Naive B cell (primary cell): ENCODE measurements around the gene MB. TPM values are rescaled to one million over a fixed set of nuclear protein-coding genes. Genes with fewer than 3 reads are reported as not detected.
"Not testable (repeated sequence)": the region's sequence is repeated elsewhere in the genome, so short reads cannot be mapped to it uniquely, and the experiment has no call there.

Source experiments
- ATAC-seq, 2 donors: fragments of 150-1000 bp; cut with Tn5 transposase; 2 replicates each; pipeline ENCODE4 v1.10.0; 2021; ENCODE audit warnings: low read depth in 2 of 2, mild to moderate bottlenecking in 2 of 2, moderate library complexity in 2 of 2
- DNase-seq: peaks from one replicate; pipeline ENCODE4 v3.0.0; 2022
- H3K27ac Mint-ChIP-seq, 6 donors: one replicate each; pipeline ENCODE4 v1.8.0; 2020 to 2022; ENCODE audit warnings: mild to moderate bottlenecking in 6 of 6, mixed read lengths in 6 of 6, moderate library complexity in 5 of 6, inconsistent platforms in 2 of 6
- H3K27me3 Mint-ChIP-seq, 3 donors: one replicate each; pipeline ENCODE4 v1.8.0; 2021 to 2022; ENCODE audit warnings: mixed read lengths in 3 of 3, mild to moderate bottlenecking in 1 of 3
- H3K36me3 Mint-ChIP-seq, 2 donors: one replicate each; pipeline ENCODE4 v1.8.0; 2020 to 2022; ENCODE audit warnings: mixed read lengths in 2 of 2, inconsistent platforms in 1 of 2, mild to moderate bottlenecking in 1 of 2
- H3K4me1 Mint-ChIP-seq, 3 donors: one replicate each; pipeline ENCODE4 v1.8.0; 2020 to 2022; ENCODE audit warnings: mixed read lengths in 3 of 3, inconsistent platforms in 1 of 3, mild to moderate bottlenecking in 1 of 3, moderate library complexity in 1 of 3
- H3K4me3 Mint-ChIP-seq, 8 donors: one replicate each; pipeline ENCODE4 v1.8.0; 2020 to 2022; ENCODE audit warnings: mild to moderate bottlenecking in 8 of 8, mixed read lengths in 8 of 8, moderate library complexity in 8 of 8, inconsistent platforms in 2 of 8
- H3K9me3 Mint-ChIP-seq, 7 donors: one replicate each; pipeline ENCODE4 v1.8.0; 2020 to 2022; ENCODE audit warnings: mixed read lengths in 7 of 7, mild to moderate bottlenecking in 5 of 7, inconsistent platforms in 2 of 7, moderate library complexity in 1 of 7
- polyA plus RNA-seq, 6 donors: library from polyadenylated mRNA; unstranded; fragments of 300-500 nt; fragmentation: Illumina TruSeq; gene quantifications; one replicate each; pipeline ENCODE4 v1.2.3, GENCODE V29; 2021; ENCODE audit warnings: low read depth in 6 of 6

MB gene
- not detected for polyA plus RNA-seq

GRCh38 chr22:35617137-35617755 lies at the start of gene MB:
Gene MB, minus strand, starts transcription at chr22:35617329. Its CDS starts 72 bp downstream, at chr22:35617257.
- no peak within 1 kb of the TSS for H3K27ac Mint-ChIP-seq
- no peak for DNase-seq
- no peak for ATAC-seq
- no peak within 1 kb of the TSS for H3K4me3 Mint-ChIP-seq
- no peaks in the 10 kb centered on the region for H3K36me3 Mint-ChIP-seq
- peaks cover 0 to 8% (median 6%) of the 10 kb centered on the region in 3 donors for H3K27me3 Mint-ChIP-seq
- H3K4me1 Mint-ChIP-seq, result peaks cover 0 to 11% (median 1%) of the 10 kb centered on the region in 3 donors
- no peaks in the 10 kb centered on the region for H3K9me3 Mint-ChIP-seq

GRCh38 chr22:35666699-35667098 lies 49.6 kb upstream of the MB start:
- not testable (repeated sequence) for H3K4me3 Mint-ChIP-seq, DNase-seq, ATAC-seq, H3K27ac Mint-ChIP-seq, H3K27me3 Mint-ChIP-seq
- H3K4me1 Mint-ChIP-seq, result peaks cover 4 to 20% (median 8%) of the 10 kb centered on the region in 3 donors
- peaks cover 0 to 18% of the 10 kb centered on the region in 2 donors for H3K36me3 Mint-ChIP-seq
- peaks cover 0 to 17% (median 14%) of the 10 kb centered on the region in 7 donors for H3K9me3 Mint-ChIP-seq

GRCh38 chr22:35664955-35665587 lies 47.9 kb upstream of the MB start:
- peak overlapping the region in 1 of 6 donors; percentile 61 for H3K27ac Mint-ChIP-seq
- ATAC-seq (no peak), DNase-seq (no peak)
- H3K4me1 Mint-ChIP-seq, result peaks cover 10 to 36% (median 24%) of the 10 kb centered on the region in 3 donors
- H3K27me3 Mint-ChIP-seq, result no peaks in the 10 kb centered on the region
- H3K9me3 Mint-ChIP-seq, result peaks cover 0 to 17% (median 14%) of the 10 kb centered on the region in 7 donors
- peaks cover 0 to 22% of the 10 kb centered on the region in 2 donors for H3K36me3 Mint-ChIP-seq
- H3K4me3 Mint-ChIP-seq, result no peak overlapping the region

- Mint-ChIP-seq H3K27ac (peak overlapping the region in 2 of 6 donors; percentile 57 to 59), H3K9me3 (peaks cover 0 to 17% (median 12%) of the 10 kb centered on the region in 7 donors), H3K4me3 (peak overlapping the region in 7 of 8 donors; percentile 9 to 73 (median 61)), H3K4me1 (peaks cover 13 to 40% (median 25%) of the 10 kb centered on the region in 3 donors), H3K36me3 (peaks cover 12 to 32% of the 10 kb centered on the region in 2 donors), H3K27me3 (no peaks in the 10 kb centered on the region)
- DNase-seq (no peak), ATAC-seq (no peak)
Observed at GRCh38 chr22:35663371-35663770, 46.2 kb upstream of the MB start.

GRCh38 chr22:35662914-35663313 lies 45.8 kb upstream of the MB start:
- no peak for ATAC-seq
- Mint-ChIP-seq H3K4me3 (peak overlapping the region in 3 of 8 donors; percentile 45 to 73 (median 47)), H3K36me3 (peaks cover 17 to 37% of the 10 kb centered on the region in 2 donors), H3K4me1 (peaks cover 13 to 40% (median 25%) of the 10 kb centered on the region in 3 donors), H3K9me3 (peaks cover 0 to 17% (median 10%) of the 10 kb centered on the region in 7 donors), H3K27ac (peak overlapping the region in 3 of 6 donors; percentile 9 to 44 (median 42)), H3K27me3 (no peaks in the 10 kb centered on the region)
- DNase-seq, result no peak

- Mint-ChIP-seq H3K36me3 (peaks cover 29 to 32% of the 10 kb centered on the region in 2 donors), H3K9me3 (peaks cover 0 to 8% (median 6%) of the 10 kb centered on the region in 7 donors), H3K27ac (peak overlapping the region in 2 of 6 donors; percentile 86 to 94), H3K27me3 (no peaks in the 10 kb centered on the region), H3K4me1 (peaks cover 13 to 40% (median 25%) of the 10 kb centered on the region in 3 donors), H3K4me3 (peak overlapping the region in 3 of 8 donors; percentile 35 to 50 (median 44))
- DNase-seq, result no peak
- ATAC-seq, result no peak
Observed at GRCh38 chr22:35661464-35661863, 44.3 kb upstream of the MB start.

GRCh38 chr22:35660291-35661127 lies 43.4 kb upstream of the MB start:
- Mint-ChIP-seq H3K27ac (peak overlapping the region; percentile 75 to 94 (median 84)), H3K9me3 (peaks cover 0 to 5% (median 4%) of the 10 kb centered on the region in 7 donors), H3K27me3 (no peaks in the 10 kb centered on the region), H3K4me1 (peaks cover 13 to 40% (median 25%) of the 10 kb centered on the region in 3 donors), H3K4me3 (peak overlapping the region in 4 of 8 donors; percentile 35 to 58 (median 50)), H3K36me3 (peaks cover 32 to 35% of the 10 kb centered on the region in 2 donors)
- ATAC-seq (peak; percentile 99), DNase-seq (peak; percentile 43)

- Mint-ChIP-seq H3K4me1 (peaks cover 13 to 38% (median 32%) of the 10 kb centered on the region in 3 donors), H3K27ac (peak overlapping the region in 3 of 6 donors; percentile 49 to 75 (median 61)), H3K36me3 (peaks cover 23 to 35% of the 10 kb centered on the region in 2 donors), H3K27me3 (no peaks in the 10 kb centered on the region), H3K9me3 (no peaks in the 10 kb centered on the region), H3K4me3 (no peak overlapping the region)
- ATAC-seq (no peak), DNase-seq (no peak)
Observed at GRCh38 chr22:35657571-35658312, 40.6 kb upstream of the MB start.

GRCh38 chr22:35656284-35656752 lies 39.2 kb upstream of the MB start:
- Mint-ChIP-seq H3K4me1 (peaks cover 9 to 24% (median 21%) of the 10 kb centered on the region in 3 donors), H3K36me3 (peaks cover 19 to 35% of the 10 kb centered on the region in 2 donors), H3K9me3 (no peaks in the 10 kb centered on the region), H3K27me3 (no peaks in the 10 kb centered on the region), H3K4me3 (peak overlapping the region in 1 of 8 donors; percentile 60), H3K27ac (no peak overlapping the region)
- DNase-seq, result no peak
- ATAC-seq, result no peak

- no peak for ATAC-seq
- no peaks in the 10 kb centered on the region for H3K27me3 Mint-ChIP-seq
- H3K36me3 Mint-ChIP-seq, result peaks cover 12 to 28% of the 10 kb centered on the region in 2 donors
- DNase-seq, result no peak
- H3K4me1 Mint-ChIP-seq, result peaks cover 12 to 24% (median 20%) of the 10 kb centered on the region in 3 donors
- no peak overlapping the region for H3K27ac Mint-ChIP-seq
- no peak overlapping the region for H3K4me3 Mint-ChIP-seq
- H3K9me3 Mint-ChIP-seq, result no peaks in the 10 kb centered on the region
Observed at GRCh38 chr22:35653824-35654223, 36.7 kb upstream of the MB start.

- H3K27me3 Mint-ChIP-seq, result no peaks in the 10 kb centered on the region
- H3K4me1 Mint-ChIP-seq, result peaks cover 25 to 42% (median 34%) of the 10 kb centered on the region in 3 donors
- H3K36me3 Mint-ChIP-seq, result peaks cover 0 to 3% of the 10 kb centered on the region in 2 donors
- no peak for ATAC-seq
- peak overlapping the region in 3 of 8 donors; percentile 4 to 40 (median 38) for H3K4me3 Mint-ChIP-seq
- no peak for DNase-seq
- no peaks in the 10 kb centered on the region for H3K9me3 Mint-ChIP-seq
- no peak overlapping the region for H3K27ac Mint-ChIP-seq
Observed at GRCh38 chr22:35651085-35651484, 34.0 kb upstream of the MB start.

- H3K27me3 Mint-ChIP-seq, result no peaks in the 10 kb centered on the region
- no peak for ATAC-seq
- H3K4me1 Mint-ChIP-seq, result peaks cover 25 to 42% (median 34%) of the 10 kb centered on the region in 3 donors
- H3K4me3 Mint-ChIP-seq, result peak overlapping the region; percentile 93 to 100 (median 98)
- H3K9me3 Mint-ChIP-seq, result no peaks in the 10 kb centered on the region
- peak overlapping the region in 2 of 6 donors; percentile 23 to 96 for H3K27ac Mint-ChIP-seq
- DNase-seq, result no peak
- H3K36me3 Mint-ChIP-seq, result no peaks in the 10 kb centered on the region
Observed at GRCh38 chr22:35649636-35650250, 32.6 kb upstream of the MB start.
